GM19239 (cell line): ENCODE measurements around the gene DAPK2.

Experiments used
- DNase-seq: peaks from one replicate; pipeline ENCODE4 v3.0.0; 2011; ENCODE audit warnings: low spot score; ENCODE audit not compliant: insufficient read length
- FAIRE-seq: peaks from 2 replicates; lab custom pipeline; 2011; peaks lifted over from hg19 to GRCh38; lab: Jason Lieb, UNC

Gene DAPK2

GRCh38 chr15:63948436-63948835, 97.8 kb downstream of the DAPK2 start:
- DNase-seq = no peak
- no peak for FAIRE-seq

GRCh38 chr15:63947228-63947627, 99.1 kb downstream of the DAPK2 start:
- no peak for DNase-seq
- FAIRE-seq = no peak

- FAIRE-seq (no peak), DNase-seq (no peak)
These were observed 99.7 kb downstream of the DAPK2 start for GRCh38 chr15:63946524-63947065.

DNA sequence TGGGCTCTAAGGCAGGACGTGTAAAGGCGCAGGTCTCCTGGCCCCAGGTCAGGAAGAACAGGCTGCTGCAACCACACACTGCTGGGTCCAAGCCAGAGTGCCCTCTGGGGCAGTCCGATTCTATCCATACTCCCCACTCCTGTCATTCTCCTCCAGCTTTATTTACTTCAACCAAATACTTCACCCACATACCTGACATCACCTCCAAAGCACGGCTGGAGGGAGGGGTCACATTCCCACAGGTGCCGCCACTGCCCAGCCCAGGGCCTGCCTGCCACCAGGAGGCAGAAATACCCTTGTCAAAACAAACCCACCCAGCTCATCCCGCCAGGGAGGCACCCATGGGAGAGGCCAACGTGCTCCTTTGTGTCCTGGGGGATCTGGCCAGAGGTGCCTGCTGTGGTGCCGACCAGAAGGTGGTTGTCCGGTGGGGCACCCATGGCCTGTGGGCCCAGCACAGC, 100.4 kb downstream of the DAPK2 start:
- no peak for FAIRE-seq

DNA sequence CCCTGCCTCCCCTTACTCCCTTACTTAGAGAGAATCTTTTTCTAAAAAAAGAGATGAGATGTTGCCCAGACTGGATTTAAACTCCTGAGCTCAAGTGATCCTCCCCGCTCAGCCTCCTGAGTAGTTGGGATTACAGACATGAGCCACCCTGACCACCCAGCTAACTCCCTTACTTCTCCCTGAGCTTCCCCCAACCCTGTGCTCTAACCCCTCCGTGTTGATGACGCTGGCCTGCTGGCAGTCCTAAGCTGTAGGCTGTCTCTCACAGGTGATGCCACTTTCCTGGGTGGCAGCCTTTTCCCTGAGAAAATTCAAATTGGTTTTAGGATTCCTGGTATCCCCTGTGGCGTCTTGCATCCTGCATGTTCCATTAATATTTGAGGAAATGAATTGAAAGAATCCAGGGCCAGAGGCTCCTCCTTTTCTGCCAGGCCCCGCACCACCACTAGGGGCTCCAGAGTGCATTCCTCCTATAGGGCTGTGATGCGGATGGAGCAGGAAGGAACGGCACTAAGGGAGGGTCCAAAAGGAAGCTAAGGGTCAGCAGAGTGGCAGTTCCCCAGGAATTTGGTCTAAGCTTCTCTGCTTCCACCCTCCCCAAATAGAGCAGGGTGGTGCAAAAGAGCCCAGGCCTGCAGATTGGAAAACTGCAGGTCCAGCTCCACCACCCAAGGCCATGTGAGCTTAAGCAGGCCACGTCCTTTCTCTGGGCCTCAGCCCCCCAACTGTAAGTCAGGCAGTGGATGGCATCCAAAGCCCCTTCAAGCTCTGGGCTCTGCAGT, 101.1 kb downstream of the DAPK2 start:
- FAIRE-seq = peak; percentile 81
- peak; percentile 46 for DNase-seq

More for the DNA sequence above, 100.4 kb downstream of the DAPK2 start:
- DNase-seq = no peak

- FAIRE-seq (no peak), DNase-seq (no peak)
These were observed 101.7 kb downstream of the DAPK2 start for GRCh38 chr15:63944681-63944955.

GRCh38 chr15:63943829-63944680, 102.2 kb downstream of the DAPK2 start:
- DNase-seq = no peak
- FAIRE-seq = no peak

DNA sequence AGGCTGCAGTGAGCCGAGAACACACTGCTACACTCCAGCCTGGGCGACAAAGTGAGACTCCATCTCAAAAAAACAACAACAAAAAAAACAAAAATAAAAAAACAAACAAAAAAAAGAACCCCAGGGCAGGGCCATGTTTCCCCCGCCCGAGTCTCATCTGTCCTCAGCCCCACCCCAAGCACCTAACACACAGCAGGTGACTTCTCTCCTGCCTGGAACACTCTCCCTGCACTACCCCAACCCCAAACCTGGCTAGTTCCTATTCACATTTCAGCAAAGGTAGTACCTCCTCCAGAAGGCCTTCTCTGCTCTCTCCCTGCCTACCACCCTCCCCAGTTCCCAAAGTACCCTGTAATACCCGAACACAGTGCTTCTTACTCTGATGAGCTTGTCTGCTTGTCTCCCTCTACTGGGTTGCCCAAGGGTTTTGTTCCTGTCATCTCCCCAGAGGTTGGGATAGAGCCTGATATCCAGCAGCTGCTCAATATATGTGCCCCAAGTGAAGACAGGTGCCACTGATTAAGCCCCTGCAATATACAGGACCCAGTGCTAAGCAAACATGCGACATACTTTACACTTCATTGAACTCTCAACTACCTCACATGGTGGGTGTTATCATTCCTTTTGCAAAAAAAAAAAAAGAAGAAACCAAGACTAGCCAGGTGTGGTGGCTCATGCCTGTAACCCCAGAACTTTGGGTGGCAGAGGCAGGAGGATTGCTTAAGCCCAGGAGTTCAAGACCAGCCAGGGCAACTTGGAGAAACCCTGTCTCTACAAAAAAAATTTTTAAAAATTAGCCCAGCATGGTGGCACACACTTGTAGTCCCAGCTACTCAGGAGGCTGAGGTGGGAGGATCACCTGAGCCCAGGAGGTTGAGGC, 103.6 kb downstream of the DAPK2 start:
- no peak for FAIRE-seq

GRCh38 chr15:63941698-63942465, 104.4 kb downstream of the DAPK2 start:
- DNase-seq (no peak), FAIRE-seq (no peak)

More for the DNA sequence above, 103.6 kb downstream of the DAPK2 start:
- DNase-seq = no peak

GRCh38 chr15:63940966-63941620, 105.2 kb downstream of the DAPK2 start:
- FAIRE-seq = no peak
- no peak for DNase-seq

GRCh38 chr15:63939531-63940130, 106.7 kb downstream of the DAPK2 start:
- DNase-seq = no peak
- FAIRE-seq = peak; percentile 63

- FAIRE-seq (peak; percentile 35), DNase-seq (no peak)
These were observed 107.7 kb downstream of the DAPK2 start for GRCh38 chr15:63938486-63939061.

GRCh38 chr15:63933522-63933921, 112.8 kb downstream of the DAPK2 start:
- DNase-seq (no peak), FAIRE-seq (no peak)

- DNase-seq (no peak), FAIRE-seq (no peak)
These were observed 114.7 kb downstream of the DAPK2 start for GRCh38 chr15:63931556-63931955.

GRCh38 chr15:63930034-63930433, 116.3 kb downstream of the DAPK2 start:
- FAIRE-seq (no peak), DNase-seq (no peak)

- DNase-seq = no peak
- FAIRE-seq = no peak
These were observed 118.0 kb downstream of the DAPK2 start for GRCh38 chr15:63928185-63928842.

DNA sequence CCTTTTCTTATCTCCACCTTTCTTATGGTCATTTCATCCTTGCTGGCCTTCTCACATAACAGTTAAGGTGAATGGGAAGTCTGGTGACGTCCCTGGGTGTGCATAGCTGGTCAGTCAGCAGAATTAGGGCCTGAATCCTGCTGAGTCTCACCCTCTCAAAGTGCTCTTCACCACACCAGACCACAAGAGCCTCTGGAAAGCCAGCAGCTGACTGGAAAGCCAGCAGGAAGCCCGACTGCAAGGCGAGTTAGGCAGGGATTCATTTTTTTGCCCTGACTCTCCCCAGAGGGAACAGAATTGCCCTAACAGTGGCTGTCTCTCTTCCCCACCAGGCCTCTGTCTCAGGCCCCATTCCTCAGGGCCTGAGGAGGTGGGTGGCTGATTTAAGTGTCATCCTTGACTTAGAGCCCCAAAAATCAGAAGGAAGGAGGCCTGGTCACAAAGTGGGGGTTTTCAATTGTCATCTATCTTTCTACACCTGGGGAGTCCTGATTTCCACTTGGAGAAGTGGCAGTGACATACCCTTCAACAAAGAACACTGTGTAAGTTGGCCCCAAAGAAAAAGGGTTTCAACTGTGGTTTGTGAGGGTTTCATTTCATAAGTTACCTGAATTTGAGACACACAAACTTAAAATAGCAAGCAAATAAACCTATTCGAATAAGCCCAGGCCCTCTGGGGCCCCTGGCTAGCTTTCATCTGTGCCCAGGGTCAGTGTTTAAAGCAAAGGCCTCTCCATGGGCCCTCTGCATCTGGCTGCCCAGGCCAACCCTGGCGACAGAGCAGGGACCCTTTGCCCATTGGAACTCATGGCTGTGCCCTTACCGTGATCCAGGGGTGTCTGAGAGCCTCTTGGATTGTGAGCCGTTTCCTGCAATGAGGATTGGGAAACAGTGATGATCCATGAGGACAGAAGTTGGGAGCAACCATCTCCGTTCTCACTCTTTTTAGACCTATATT, 122.0 kb downstream of the DAPK2 start:
- DNase-seq (no peak), FAIRE-seq (peak; percentile 75)
